ENCODE data around the gene CCSAP.

CCSAP gene

GRCh38 chr1:229323885-229324553, 18.8 kb downstream of the CCSAP start:
- TF ChIP-seq GATA2 (IDR thresholded peaks at IDR 0.05; ENCODE audit: low read depth, low read length) (no peak), GATA3 (IDR thresholded peaks at IDR 0.05; ENCODE audit: low read depth, low read length) (no peak)

GRCh38 chr1:229323201-229323600, 19.6 kb downstream of the CCSAP start:
- TF ChIP-seq GATA2 (IDR thresholded peaks at IDR 0.05; ENCODE audit: low read depth, low read length) (no peak), GATA3 (IDR thresholded peaks at IDR 0.05; ENCODE audit: low read depth, low read length) (no peak)

- TF ChIP-seq GATA3 (IDR thresholded peaks at IDR 0.05; ENCODE audit: low read depth, low read length) (no peak), GATA2 (IDR thresholded peaks at IDR 0.05; ENCODE audit: low read depth, low read length) (no peak)
These were observed 23.4 kb downstream of the CCSAP start for GRCh38 chr1:229319487-229319886.

GRCh38 chr1:229318056-229318455, 24.8 kb downstream of the CCSAP start:
- TF ChIP-seq GATA2 (IDR thresholded peaks at IDR 0.05; ENCODE audit: low read depth, low read length): no peak
- TF ChIP-seq GATA3 (IDR thresholded peaks at IDR 0.05; ENCODE audit: low read depth, low read length): no peak

GRCh38 chr1:229316166-229316565, 26.7 kb downstream of the CCSAP start:
- TF ChIP-seq GATA2 (IDR thresholded peaks at IDR 0.05; ENCODE audit: low read depth, low read length) (no peak), GATA3 (IDR thresholded peaks at IDR 0.05; ENCODE audit: low read depth, low read length) (no peak)

GRCh38 chr1:229310833-229311232, 32.0 kb downstream of the CCSAP start:
- TF ChIP-seq GATA2 (IDR thresholded peaks at IDR 0.05; ENCODE audit: low read depth, low read length) (no peak), GATA3 (IDR thresholded peaks at IDR 0.05; ENCODE audit: low read depth, low read length) (no peak)

- TF ChIP-seq GATA2 (IDR thresholded peaks at IDR 0.05; ENCODE audit: low read depth, low read length): no peak
These were observed 33.2 kb downstream of the CCSAP start for GRCh38 chr1:229309684-229310083.

- no peak for TF ChIP-seq GATA2 (IDR thresholded peaks at IDR 0.05; ENCODE audit: low read depth, low read length)
- TF ChIP-seq GATA3 (IDR thresholded peaks at IDR 0.05; ENCODE audit: low read depth, low read length): no peak
These were observed 33.8 kb downstream of the CCSAP start for GRCh38 chr1:229309074-229309473.

- no peak for TF ChIP-seq GATA3 (IDR thresholded peaks at IDR 0.05; ENCODE audit: low read depth, low read length)
These were observed 37.5 kb downstream of the CCSAP start for GRCh38 chr1:229305392-229305791.

- TF ChIP-seq GATA2 (IDR thresholded peaks at IDR 0.05; ENCODE audit: low read depth, low read length) (no peak), GATA3 (IDR thresholded peaks at IDR 0.05; ENCODE audit: low read depth, low read length) (no peak)
These were observed 39.0 kb downstream of the CCSAP start for GRCh38 chr1:229303855-229304254.

- TF ChIP-seq GATA2 (IDR thresholded peaks at IDR 0.05; ENCODE audit: low read depth, low read length): no peak
- no peak for TF ChIP-seq GATA3 (IDR thresholded peaks at IDR 0.05; ENCODE audit: low read depth, low read length)
These were observed 40.1 kb downstream of the CCSAP start for GRCh38 chr1:229302740-229303139.

- TF ChIP-seq GATA3 (IDR thresholded peaks at IDR 0.05; ENCODE audit: low read depth, low read length) (no peak), GATA2 (IDR thresholded peaks at IDR 0.05; ENCODE audit: low read depth, low read length) (no peak)
These were observed 42.6 kb downstream of the CCSAP start for GRCh38 chr1:229300099-229300757.

GRCh38 chr1:229298887-229299503, 43.9 kb downstream of the CCSAP start:
- TF ChIP-seq GATA3 (IDR thresholded peaks at IDR 0.05; ENCODE audit: low read depth, low read length) (no peak), GATA2 (IDR thresholded peaks at IDR 0.05; ENCODE audit: low read depth, low read length) (0 out of 2 replicates have a peak, but pooled peaks have one; percentile 11)

GRCh38 chr1:229298420-229298819, 44.4 kb downstream of the CCSAP start:
- TF ChIP-seq GATA3 (IDR thresholded peaks at IDR 0.05; ENCODE audit: low read depth, low read length) (no peak), GATA2 (IDR thresholded peaks at IDR 0.05; ENCODE audit: low read depth, low read length) (no peak)

GRCh38 chr1:229297746-229298145, 45.1 kb downstream of the CCSAP start:
- TF ChIP-seq GATA2 (IDR thresholded peaks at IDR 0.05; ENCODE audit: low read depth, low read length): no peak
- no peak for TF ChIP-seq GATA3 (IDR thresholded peaks at IDR 0.05; ENCODE audit: low read depth, low read length)

Measured in SH-SY5Y (cell line).